Naive thymus-derived CD8-positive, alpha-beta T cell (primary cell): ENCODE data around the gene GAS6. TPM values are rescaled to one million over a fixed set of nuclear protein-coding genes. Genes with fewer than 3 reads are reported as not detected.

ENCODE experiments used
- ATAC-seq, 2 donors: fragments of 150-1000 bp; cut with Tn5 transposase in 1 of 2; sonication (Bioruptor Pico), chemical (Tn5 transposase) in 1 of 2; 1 replicate in 1 of 2; 2 replicates in 1 of 2; pipeline ENCODE4 v1.10.0; 2021; ENCODE audit warnings: mild to moderate bottlenecking in 2 of 2, moderate library complexity in 2 of 2
- POLR2A ChIA-PET: fragments of 350-600 bp; sonication (Branson Sonifier 250); formaldehyde crosslinking; loops from one replicate; lab custom pipeline; 2021; ENCODE audit warnings: antibody characterized with exemption; lab: Charles Lee
- DNase-seq, 10 donors: peaks; one replicate each; pipeline versions ENCODE4 v3.0.0 to v3.0.0-alpha.2; 2020 to 2022
- H3K27ac Mint-ChIP-seq, 10 donors: one replicate each; pipeline ENCODE4 v1.8.0; 2020 to 2022; ENCODE audit warnings: mild to moderate bottlenecking in 10 of 10, mixed read lengths in 10 of 10, moderate library complexity in 4 of 10, inconsistent platforms in 1 of 10
- H3K27me3 Mint-ChIP-seq, 5 donors: one replicate each; pipeline ENCODE4 v1.8.0; 2021 to 2022; ENCODE audit warnings: mixed read lengths in 5 of 5
- H3K36me3 Mint-ChIP-seq, 3 donors: one replicate each; pipeline ENCODE4 v1.8.0; 2020 to 2022; ENCODE audit warnings: mixed read lengths in 3 of 3, mild to moderate bottlenecking in 2 of 3, inconsistent platforms in 1 of 3
- H3K4me1 Mint-ChIP-seq, 4 donors: one replicate each; pipeline ENCODE4 v1.8.0; 2021 to 2022; ENCODE audit warnings: mixed read lengths in 4 of 4
- H3K4me3 Mint-ChIP-seq, 10 donors: one replicate each; pipeline ENCODE4 v1.8.0; 2020 to 2022; ENCODE audit warnings: mild to moderate bottlenecking in 10 of 10, mixed read lengths in 10 of 10, moderate library complexity in 6 of 10, inconsistent platforms in 1 of 10
- H3K9me3 Mint-ChIP-seq, 9 donors: one replicate each; pipeline ENCODE4 v1.8.0; 2020 to 2022; ENCODE audit warnings: mixed read lengths in 9 of 9, mild to moderate bottlenecking in 3 of 9, inconsistent platforms in 1 of 9, moderate library complexity in 1 of 9
- polyA plus RNA-seq, 3 donors: library from polyadenylated mRNA; unstranded; fragments of 300-500 nt; fragmentation: Illumina TruSeq; gene quantifications; one replicate each; pipeline ENCODE4 v1.2.3, GENCODE V29; 2021
- total RNA-seq, 8 experiments: library from RNA in 2 of 8; stranded (reverse) in 2 of 8; gene quantifications; one replicate each; pipeline ENCODE4 v1.2.3 and lab custom pipeline; 2021 to 2026

The GAS6 gene
- total and polyA plus RNA-seq, 5 experiments from 2014 or later: 0.19 to 2.4 (median 1.2) TPM; not detected in 1

- DNase-seq (peak in 6 of 10 donors; percentile 19 to 59 (median 22)), ATAC-seq (peak; percentile 70 to 74)
- POLR2A ChIA-PET: interaction anchor here (1.3 to 1.4 kb wide), 2 partner anchors 12 to 83 kb away, joined by 3 to 5 read pairs; no protein-coding TSS in a partner anchor
- peaks cover 0 to 34% (median 4%) of the 10 kb centered on the region in 5 donors for H3K27me3 Mint-ChIP-seq
- H3K4me1 Mint-ChIP-seq: peaks cover 7 to 20% (median 19%) of the 10 kb centered on the region in 4 donors
- H3K27ac Mint-ChIP-seq: peak overlapping the region in 4 of 10 donors; percentile 15 to 70 (median 39)
- no peaks in the 10 kb centered on the region for H3K9me3 Mint-ChIP-seq
- H3K4me3 Mint-ChIP-seq: peak overlapping the region in 8 of 10 donors; percentile 45 to 83 (median 68)
- no peaks in the 10 kb centered on the region for H3K36me3 Mint-ChIP-seq
Measured at GRCh38 chr13:113854238-113855011, 9.5 kb downstream of the GAS6 start.

- Mint-ChIP-seq H3K27me3 (peaks cover 0 to 37% (median 4%) of the 10 kb centered on the region in 5 donors), H3K36me3 (no peaks in the 10 kb centered on the region), H3K4me3 (peak overlapping the region in 4 of 10 donors; percentile 34 to 74 (median 59)), H3K9me3 (no peaks in the 10 kb centered on the region), H3K27ac (peak overlapping the region in 1 of 10 donors; percentile 18), H3K4me1 (peaks cover 7 to 20% (median 19%) of the 10 kb centered on the region in 4 donors)
- POLR2A ChIA-PET: interaction anchor here (1.3 to 1.4 kb wide), 2 partner anchors 11 to 84 kb away, joined by 3 to 5 read pairs; no protein-coding TSS in a partner anchor
- ATAC-seq (no peak), DNase-seq (peak in 1 of 10 donors; percentile 21)
Measured at GRCh38 chr13:113853518-113854237, 10.2 kb downstream of the GAS6 start.

GRCh38 chr13:113852536-113853517, 11.0 kb downstream of the GAS6 start:
- DNase-seq: peak in 1 of 10 donors; percentile 49
- no peaks in the 10 kb centered on the region for H3K9me3 Mint-ChIP-seq
- peaks cover 0 to 37% (median 4%) of the 10 kb centered on the region in 5 donors for H3K27me3 Mint-ChIP-seq
- H3K27ac Mint-ChIP-seq: no peak overlapping the region
- H3K36me3 Mint-ChIP-seq: no peaks in the 10 kb centered on the region
- H3K4me1 Mint-ChIP-seq: peaks cover 7 to 20% (median 19%) of the 10 kb centered on the region in 4 donors
- POLR2A ChIA-PET: no interaction called here
- no peak for ATAC-seq
- H3K4me3 Mint-ChIP-seq: no peak overlapping the region

GRCh38 chr13:113851826-113852535, 11.9 kb downstream of the GAS6 start:
- Mint-ChIP-seq H3K4me3 (no peak overlapping the region), H3K27ac (no peak overlapping the region), H3K36me3 (no peaks in the 10 kb centered on the region), H3K9me3 (no peaks in the 10 kb centered on the region), H3K4me1 (peaks cover 7 to 24% (median 21%) of the 10 kb centered on the region in 4 donors), H3K27me3 (peaks cover 0 to 39% (median 4%) of the 10 kb centered on the region in 5 donors)
- ATAC-seq (no peak), DNase-seq (peak in 1 of 10 donors; percentile 13)
- POLR2A ChIA-PET: no interaction called here

- Mint-ChIP-seq H3K27me3 (peaks cover 0 to 40% (median 4%) of the 10 kb centered on the region in 5 donors), H3K27ac (no peak overlapping the region), H3K9me3 (no peaks in the 10 kb centered on the region), H3K4me3 (no peak overlapping the region), H3K4me1 (peaks cover 7 to 29% (median 23%) of the 10 kb centered on the region in 4 donors), H3K36me3 (no peaks in the 10 kb centered on the region)
- no peak for ATAC-seq
- POLR2A ChIA-PET: no interaction called here
- DNase-seq: no peak
Measured at GRCh38 chr13:113851480-113851803, 12.4 kb downstream of the GAS6 start.

- no peaks in the 10 kb centered on the region for H3K36me3 Mint-ChIP-seq
- H3K4me3 Mint-ChIP-seq: no peak overlapping the region
- no peaks in the 10 kb centered on the region for H3K9me3 Mint-ChIP-seq
- H3K4me1 Mint-ChIP-seq: peaks cover 7 to 35% (median 28%) of the 10 kb centered on the region in 4 donors
- POLR2A ChIA-PET: no interaction called here
- ATAC-seq (no peak), DNase-seq (no peak)
- no peak overlapping the region for H3K27ac Mint-ChIP-seq
- peaks cover 0 to 37% (median 4%) of the 10 kb centered on the region in 5 donors for H3K27me3 Mint-ChIP-seq
Measured at GRCh38 chr13:113850722-113851479, 13.0 kb downstream of the GAS6 start.

- Mint-ChIP-seq H3K4me3 (no peak overlapping the region), H3K27me3 (peaks cover 0 to 35% (median 4%) of the 10 kb centered on the region in 5 donors), H3K4me1 (peaks cover 7 to 40% (median 35%) of the 10 kb centered on the region in 4 donors), H3K36me3 (no peaks in the 10 kb centered on the region), H3K9me3 (no peaks in the 10 kb centered on the region), H3K27ac (no peak overlapping the region)
- POLR2A ChIA-PET: interaction anchor here (1.0 kb wide), 1 partner anchor 9 kb away, joined by 4 read pairs; no protein-coding TSS in a partner anchor
- DNase-seq (peak in 1 of 10 donors; percentile 31), ATAC-seq (no peak)
Measured at GRCh38 chr13:113849981-113850721, 13.7 kb downstream of the GAS6 start.

- POLR2A ChIA-PET: interaction anchor here (1.0 kb wide), 1 partner anchor 9 kb away, joined by 4 read pairs; no protein-coding TSS in a partner anchor
- no peak for ATAC-seq
- Mint-ChIP-seq H3K36me3 (no peaks in the 10 kb centered on the region), H3K4me1 (peaks cover 6 to 40% (median 36%) of the 10 kb centered on the region in 4 donors), H3K9me3 (no peaks in the 10 kb centered on the region), H3K27me3 (peaks cover 0 to 36% (median 4%) of the 10 kb centered on the region in 5 donors), H3K27ac (no peak overlapping the region), H3K4me3 (no peak overlapping the region)
- DNase-seq: no peak
Measured at GRCh38 chr13:113849546-113849945, 14.3 kb downstream of the GAS6 start.

GRCh38 chr13:113848431-113849260, 15.2 kb downstream of the GAS6 start:
- DNase-seq (peak in 1 of 10 donors; percentile 61), ATAC-seq (no peak)
- peaks cover 6 to 38% (median 34%) of the 10 kb centered on the region in 4 donors for H3K4me1 Mint-ChIP-seq
- no peaks in the 10 kb centered on the region for H3K9me3 Mint-ChIP-seq
- no peaks in the 10 kb centered on the region for H3K36me3 Mint-ChIP-seq
- H3K27ac Mint-ChIP-seq: peak overlapping the region in 1 of 10 donors; percentile 29
- H3K27me3 Mint-ChIP-seq: peaks cover 0 to 27% (median 4%) of the 10 kb centered on the region in 5 donors
- no peak overlapping the region for H3K4me3 Mint-ChIP-seq
- POLR2A ChIA-PET: no interaction called here

GRCh38 chr13:113848020-113848419, 15.9 kb downstream of the GAS6 start:
- POLR2A ChIA-PET: no interaction called here
- peaks cover 0 to 20% (median 3%) of the 10 kb centered on the region in 5 donors for H3K27me3 Mint-ChIP-seq
- peaks cover 6 to 33% (median 31%) of the 10 kb centered on the region in 4 donors for H3K4me1 Mint-ChIP-seq
- no peaks in the 10 kb centered on the region for H3K36me3 Mint-ChIP-seq
- H3K27ac Mint-ChIP-seq: peak overlapping the region in 1 of 10 donors; percentile 29
- ATAC-seq: no peak
- DNase-seq: peak in 1 of 10 donors; percentile 37
- H3K9me3 Mint-ChIP-seq: no peaks in the 10 kb centered on the region
- no peak overlapping the region for H3K4me3 Mint-ChIP-seq
